HepG2 (cell line): ENCODE data around the gene KCNJ14. TPM values are rescaled to one million over a fixed set of nuclear protein-coding genes. Genes with fewer than 3 reads are reported as not detected.

Source experiments
- CAMTA2 ChIP-seq: sonication (generic); formaldehyde crosslinking; IDR thresholded peaks from 2 replicates; pipeline ENCODE4 v1.4.0; 2020; ENCODE audit warnings: mild to moderate bottlenecking, missing genetic modification reagents, borderline replicate concordance
- FOXJ3 ChIP-seq: sonication (generic); formaldehyde crosslinking; IDR thresholded peaks from 2 replicates; pipeline ENCODE4 v1.4.0; 2020; ENCODE audit warnings: missing genetic modification reagents, mild to moderate bottlenecking, borderline replicate concordance
- GPN1 ChIP-seq: sonication (generic); formaldehyde crosslinking; IDR thresholded peaks from 2 replicates; pipeline ENCODE4 v1.5.1; 2020; ENCODE audit warnings: missing genetic modification reagents, borderline replicate concordance
- KDM5B ChIP-seq: sonication (generic); formaldehyde crosslinking; IDR thresholded peaks from 2 replicates; pipeline ENCODE4 v1.4.0; 2020; ENCODE audit warnings: missing genetic modification reagents, mild to moderate bottlenecking, borderline replicate concordance
- MED8 ChIP-seq: sonication (generic); formaldehyde crosslinking; IDR thresholded peaks from 2 replicates; pipeline ENCODE4 v1.8.1; 2023; ENCODE audit warnings: mild to moderate bottlenecking, missing genetic modification reagents; ENCODE audit not compliant: insufficient replicate concordance
- NCOA2 ChIP-seq: sonication (generic); formaldehyde crosslinking; IDR thresholded peaks from 2 replicates; pipeline ENCODE4 v1.8.0; 2022; ENCODE audit warnings: inconsistent platforms
- NR2F1 ChIP-seq, 2 experiments: fragments of 450-650 bp in 1 of 2; formaldehyde crosslinking in 1 of 2; IDR thresholded peaks; 2 replicates each; pipeline versions ENCODE4 v1.5.0 to v1.6.1; 2016 to 2020; ENCODE audit warnings: mild to moderate bottlenecking in 1 of 2, missing compliant biosample characterization in 1 of 2, missing genetic modification reagents in 1 of 2, moderate library complexity in 1 of 2
- SMAD9 ChIP-seq: sonication (generic); formaldehyde crosslinking; IDR thresholded peaks from 2 replicates; pipeline ENCODE4 v1.5.1; 2020; ENCODE audit warnings: mild to moderate bottlenecking, missing genetic modification reagents
- WIZ ChIP-seq: sonication (generic); formaldehyde crosslinking; IDR thresholded peaks from 2 replicates; pipeline ENCODE4 v1.5.1; 2020; ENCODE audit warnings: mild to moderate bottlenecking, missing genetic modification reagents
- ZNF136 ChIP-seq: sonication (generic); formaldehyde crosslinking; IDR thresholded peaks from 2 replicates; pipeline ENCODE4 v1.8.1; 2022; ENCODE audit warnings: low read depth, mild to moderate bottlenecking, moderate library complexity, missing genetic modification reagents
- ZNF207 ChIP-seq: fragments of 450-650 bp; IDR thresholded peaks from 2 replicates; pipeline ENCODE4 v1.6.1; 2016; ENCODE audit warnings: antibody characterized with exemption, borderline replicate concordance
- ZNF296 ChIP-seq: sonication (generic); formaldehyde crosslinking; conservative IDR thresholded peaks from 2 replicates; pipeline ENCODE4 v1.5.0; 2020; ENCODE audit warnings: mild to moderate bottlenecking, missing genetic modification reagents
- ZNF431 ChIP-seq: sonication (generic); formaldehyde crosslinking; IDR thresholded peaks from 2 replicates; pipeline ENCODE4 v1.9.0; 2022; ENCODE audit warnings: missing genetic modification reagents, low read depth, mild to moderate bottlenecking, borderline replicate concordance
- ZNF773 ChIP-seq: sonication (generic); formaldehyde crosslinking; IDR thresholded peaks from 2 replicates; pipeline ENCODE4 v1.4.0; 2020; ENCODE audit warnings: missing genetic modification reagents, borderline replicate concordance
- ZSCAN30 ChIP-seq: sonication (generic); formaldehyde crosslinking; IDR thresholded peaks from 2 replicates; pipeline ENCODE4 v1.5.0; 2020; ENCODE audit warnings: mild to moderate bottlenecking, missing genetic modification reagents
- polyA plus RNA-seq, 8 experiments: library from polyadenylated mRNA; depleted of rRNA in 3 of 8; stranded (reverse) in 7 of 8; unstranded in 1 of 8; fragments of >200 nt; fragmentation: Illumina TruSeq in 4 of 8; extraction: Trizol in 4 of 8; gene quantifications; 2 replicates each; pipeline versions ENCODE4 v1.2.1 to v1.2.3, GENCODE V29; 2011 to 2016; ENCODE audit warnings: low read depth in 4 of 8, missing spikeins in 1 of 8, mixed read lengths in 1 of 8; ENCODE audit not compliant: insufficient read depth in 1 of 8
- total RNA-seq, 5 experiments: library from RNA; depleted of rRNA; stranded (reverse); fragments of >200 nt; fragmentation: Illumina TruSeq; extraction: Trizol; gene quantifications; 2 replicates each; pipeline ENCODE4 v1.2.3, GENCODE V29; 2016; ENCODE audit warnings: low read depth in 1 of 5
- TF ChIP-seq, protein P1 (sequence below): sonication (generic); formaldehyde crosslinking; conservative IDR thresholded peaks from 2 replicates; pipeline ENCODE4 v1.4.0; 2020; ENCODE audit warnings: mild to moderate bottlenecking, missing genetic modification reagents, moderate library complexity
- TF ChIP-seq, protein P2 (sequence below): sonication (generic); formaldehyde crosslinking; IDR thresholded peaks from 2 replicates; pipeline ENCODE4 v1.4.0; 2020; ENCODE audit warnings: low read depth, mild to moderate bottlenecking, missing genetic modification reagents
- TF ChIP-seq, protein P3 (sequence below): sonication (generic); formaldehyde crosslinking; IDR thresholded peaks from 2 replicates; pipeline ENCODE4 v1.4.0; 2020; ENCODE audit warnings: mild to moderate bottlenecking, missing genetic modification reagents
- TF ChIP-seq, protein P4 (sequence below): sonication (generic); formaldehyde crosslinking; IDR thresholded peaks from 2 replicates; pipeline ENCODE4 v1.8.0; 2022; ENCODE audit warnings: mild to moderate bottlenecking, missing genetic modification reagents
- TF ChIP-seq, protein P5 (sequence below): sonication (generic); formaldehyde crosslinking; IDR thresholded peaks from 2 replicates; pipeline ENCODE4 v1.8.0; 2022; ENCODE audit warnings: missing genetic modification reagents, mild to moderate bottlenecking, moderate library complexity, borderline replicate concordance

KCNJ14 gene
- total and polyA plus RNA-seq, 2 of the 13 experiments (the other 11 are each of a cell fraction or from before 2014, with no cell fraction given): 0.20 to 0.51 TPM

DNA sequence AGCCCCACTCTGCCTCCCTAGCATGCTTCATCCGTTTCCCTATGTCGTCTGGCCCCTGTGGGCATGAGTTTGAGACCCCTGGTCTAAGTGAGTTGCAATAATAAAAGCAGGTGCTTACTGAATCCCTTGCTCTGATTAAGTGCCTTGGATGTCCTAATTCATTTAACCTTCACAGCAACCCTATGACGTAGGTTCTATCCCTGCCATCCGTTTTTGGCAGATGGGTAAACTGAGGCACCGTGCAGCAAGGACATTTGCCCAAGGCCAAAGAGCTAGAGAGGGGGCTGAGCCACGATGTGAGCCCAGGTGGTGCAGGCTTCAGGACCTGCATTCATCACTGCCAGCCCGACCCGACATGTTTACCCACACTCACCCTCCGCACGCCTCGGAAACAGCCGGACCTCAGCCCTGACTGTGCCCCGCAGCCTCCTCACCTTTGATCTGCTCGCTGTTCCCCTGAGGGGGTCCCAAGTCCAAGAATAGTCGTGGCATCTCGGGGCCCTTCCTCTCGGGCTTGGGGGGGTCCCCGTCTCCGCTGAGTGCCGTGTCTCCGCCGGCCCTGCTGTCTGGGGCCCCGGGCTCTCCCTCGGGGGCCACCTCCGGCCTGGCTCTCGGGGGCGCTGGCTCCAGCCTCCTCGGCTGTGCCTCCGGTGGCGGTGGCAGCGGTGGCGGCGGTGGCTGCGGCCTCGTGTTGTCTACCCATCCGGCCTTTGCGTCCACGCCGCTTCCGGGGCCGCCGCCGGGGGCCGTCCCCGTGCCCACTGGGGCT lies 41.8 kb downstream of the KCNJ14 start (continued):
- TF ChIP-seq, protein P1, sequence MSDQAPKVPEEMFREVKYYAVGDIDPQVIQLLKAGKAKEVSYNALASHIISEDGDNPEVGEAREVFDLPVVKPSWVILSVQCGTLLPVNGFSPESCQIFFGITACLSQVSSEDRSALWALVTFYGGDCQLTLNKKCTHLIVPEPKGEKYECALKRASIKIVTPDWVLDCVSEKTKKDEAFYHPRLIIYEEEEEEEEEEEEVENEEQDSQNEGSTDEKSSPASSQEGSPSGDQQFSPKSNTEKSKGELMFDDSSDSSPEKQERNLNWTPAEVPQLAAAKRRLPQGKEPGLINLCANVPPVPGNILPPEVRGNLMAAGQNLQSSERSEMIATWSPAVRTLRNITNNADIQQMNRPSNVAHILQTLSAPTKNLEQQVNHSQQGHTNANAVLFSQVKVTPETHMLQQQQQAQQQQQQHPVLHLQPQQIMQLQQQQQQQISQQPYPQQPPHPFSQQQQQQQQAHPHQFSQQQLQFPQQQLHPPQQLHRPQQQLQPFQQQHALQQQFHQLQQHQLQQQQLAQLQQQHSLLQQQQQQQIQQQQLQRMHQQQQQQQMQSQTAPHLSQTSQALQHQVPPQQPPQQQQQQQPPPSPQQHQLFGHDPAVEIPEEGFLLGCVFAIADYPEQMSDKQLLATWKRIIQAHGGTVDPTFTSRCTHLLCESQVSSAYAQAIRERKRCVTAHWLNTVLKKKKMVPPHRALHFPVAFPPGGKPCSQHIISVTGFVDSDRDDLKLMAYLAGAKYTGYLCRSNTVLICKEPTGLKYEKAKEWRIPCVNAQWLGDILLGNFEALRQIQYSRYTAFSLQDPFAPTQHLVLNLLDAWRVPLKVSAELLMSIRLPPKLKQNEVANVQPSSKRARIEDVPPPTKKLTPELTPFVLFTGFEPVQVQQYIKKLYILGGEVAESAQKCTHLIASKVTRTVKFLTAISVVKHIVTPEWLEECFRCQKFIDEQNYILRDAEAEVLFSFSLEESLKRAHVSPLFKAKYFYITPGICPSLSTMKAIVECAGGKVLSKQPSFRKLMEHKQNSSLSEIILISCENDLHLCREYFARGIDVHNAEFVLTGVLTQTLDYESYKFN (CRISPR knock-in tag): peak; percentile 86
- no peak for TF ChIP-seq ZSCAN30 (CRISPR knock-in tag)
- TF ChIP-seq GPN1: no peak
- TF ChIP-seq ZNF773: no peak
- TF ChIP-seq ZNF136 (CRISPR knock-in tag): no peak
- TF ChIP-seq ZNF431: no peak
- TF ChIP-seq NCOA2 (CRISPR knock-in tag): 0 out of 2 replicates have a peak, but pooled peaks have one; percentile 24
- no peak for TF ChIP-seq KDM5B (CRISPR knock-in tag)
- TF ChIP-seq NR2F1 (CRISPR knock-in tag; IDR thresholded peaks at IDR 0.05): no peak
- TF ChIP-seq, protein P2, sequence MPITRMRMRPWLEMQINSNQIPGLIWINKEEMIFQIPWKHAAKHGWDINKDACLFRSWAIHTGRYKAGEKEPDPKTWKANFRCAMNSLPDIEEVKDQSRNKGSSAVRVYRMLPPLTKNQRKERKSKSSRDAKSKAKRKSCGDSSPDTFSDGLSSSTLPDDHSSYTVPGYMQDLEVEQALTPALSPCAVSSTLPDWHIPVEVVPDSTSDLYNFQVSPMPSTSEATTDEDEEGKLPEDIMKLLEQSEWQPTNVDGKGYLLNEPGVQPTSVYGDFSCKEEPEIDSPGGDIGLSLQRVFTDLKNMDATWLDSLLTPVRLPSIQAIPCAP: no peak
- no peak for TF ChIP-seq CAMTA2 (CRISPR knock-in tag)
- TF ChIP-seq FOXJ3 (CRISPR knock-in tag): no peak
- no peak for TF ChIP-seq ZNF207
- no peak for TF ChIP-seq MED8
- TF ChIP-seq, protein P3, sequence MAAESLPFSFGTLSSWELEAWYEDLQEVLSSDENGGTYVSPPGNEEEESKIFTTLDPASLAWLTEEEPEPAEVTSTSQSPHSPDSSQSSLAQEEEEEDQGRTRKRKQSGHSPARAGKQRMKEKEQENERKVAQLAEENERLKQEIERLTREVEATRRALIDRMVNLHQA (CRISPR knock-in tag): no peak
- TF ChIP-seq, protein P4, sequence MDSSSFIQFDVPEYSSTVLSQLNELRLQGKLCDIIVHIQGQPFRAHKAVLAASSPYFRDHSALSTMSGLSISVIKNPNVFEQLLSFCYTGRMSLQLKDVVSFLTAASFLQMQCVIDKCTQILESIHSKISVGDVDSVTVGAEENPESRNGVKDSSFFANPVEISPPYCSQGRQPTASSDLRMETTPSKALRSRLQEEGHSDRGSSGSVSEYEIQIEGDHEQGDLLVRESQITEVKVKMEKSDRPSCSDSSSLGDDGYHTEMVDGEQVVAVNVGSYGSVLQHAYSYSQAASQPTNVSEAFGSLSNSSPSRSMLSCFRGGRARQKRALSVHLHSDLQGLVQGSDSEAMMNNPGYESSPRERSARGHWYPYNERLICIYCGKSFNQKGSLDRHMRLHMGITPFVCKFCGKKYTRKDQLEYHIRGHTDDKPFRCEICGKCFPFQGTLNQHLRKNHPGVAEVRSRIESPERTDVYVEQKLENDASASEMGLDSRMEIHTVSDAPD (CRISPR knock-in tag): no peak
- no peak for TF ChIP-seq WIZ (CRISPR knock-in tag)
- TF ChIP-seq SMAD9 (CRISPR knock-in tag): no peak
- TF ChIP-seq ZNF296: no peak
- TF ChIP-seq, protein P5, sequence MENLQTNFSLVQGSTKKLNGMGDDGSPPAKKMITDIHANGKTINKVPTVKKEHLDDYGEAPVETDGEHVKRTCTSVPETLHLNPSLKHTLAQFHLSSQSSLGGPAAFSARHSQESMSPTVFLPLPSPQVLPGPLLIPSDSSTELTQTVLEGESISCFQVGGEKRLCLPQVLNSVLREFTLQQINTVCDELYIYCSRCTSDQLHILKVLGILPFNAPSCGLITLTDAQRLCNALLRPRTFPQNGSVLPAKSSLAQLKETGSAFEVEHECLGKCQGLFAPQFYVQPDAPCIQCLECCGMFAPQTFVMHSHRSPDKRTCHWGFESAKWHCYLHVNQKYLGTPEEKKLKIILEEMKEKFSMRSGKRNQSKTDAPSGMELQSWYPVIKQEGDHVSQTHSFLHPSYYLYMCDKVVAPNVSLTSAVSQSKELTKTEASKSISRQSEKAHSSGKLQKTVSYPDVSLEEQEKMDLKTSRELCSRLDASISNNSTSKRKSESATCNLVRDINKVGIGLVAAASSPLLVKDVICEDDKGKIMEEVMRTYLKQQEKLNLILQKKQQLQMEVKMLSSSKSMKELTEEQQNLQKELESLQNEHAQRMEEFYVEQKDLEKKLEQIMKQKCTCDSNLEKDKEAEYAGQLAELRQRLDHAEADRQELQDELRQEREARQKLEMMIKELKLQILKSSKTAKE (CRISPR knock-in tag): 0 out of 2 replicates have a peak, but pooled peaks have one; percentile 11
